Epithelial cell of proximal tubule (primary cell): ENCODE results near the gene CT55. TPM values are rescaled to one million over a fixed set of nuclear protein-coding genes. Genes with fewer than 3 reads are reported as not detected.
A peak's percentile ranks its signal among the peaks of the same experiment; 100 is the strongest.
"Not testable (repeated sequence)": the region's sequence is repeated elsewhere in the genome, so short reads cannot be mapped to it uniquely, and the experiment has no call there.

Experiments used
- DNase-seq: peaks from one replicate; pipeline ENCODE4 v3.0.0-alpha.2; 2011; ENCODE audit warnings: low read depth
- H3K4me3 ChIP-seq: 2 replicates; pipeline ENCODE4 v1.5.1; 2011; ENCODE audit warnings: low read depth, mild to moderate bottlenecking, low read length
- CTCF ChIP-seq: conservative IDR thresholded peaks from 2 replicates; pipeline ENCODE4 v1.5.1; 2012; ENCODE audit warnings: low read depth, mild to moderate bottlenecking, low read length
- total RNA-seq: library from RNA; depleted of rRNA; stranded (reverse); fragments of >200 nt; gene quantifications from 2 replicates; pipeline ENCODE4 v1.2.3, GENCODE V29; 2015

Gene CT55
- total RNA-seq: not detected in 2 replicates

GRCh38 chrX:135170877-135171519 is at the start of gene CT55:
CT55 (minus strand) TSS chrX:135171398; CDS start chrX:135171171, 227 bp downstream.
- no peak within 1 kb of the TSS for H3K4me3 ChIP-seq
- TF ChIP-seq CTCF: no peak
- DNase-seq: no peak

DNA sequence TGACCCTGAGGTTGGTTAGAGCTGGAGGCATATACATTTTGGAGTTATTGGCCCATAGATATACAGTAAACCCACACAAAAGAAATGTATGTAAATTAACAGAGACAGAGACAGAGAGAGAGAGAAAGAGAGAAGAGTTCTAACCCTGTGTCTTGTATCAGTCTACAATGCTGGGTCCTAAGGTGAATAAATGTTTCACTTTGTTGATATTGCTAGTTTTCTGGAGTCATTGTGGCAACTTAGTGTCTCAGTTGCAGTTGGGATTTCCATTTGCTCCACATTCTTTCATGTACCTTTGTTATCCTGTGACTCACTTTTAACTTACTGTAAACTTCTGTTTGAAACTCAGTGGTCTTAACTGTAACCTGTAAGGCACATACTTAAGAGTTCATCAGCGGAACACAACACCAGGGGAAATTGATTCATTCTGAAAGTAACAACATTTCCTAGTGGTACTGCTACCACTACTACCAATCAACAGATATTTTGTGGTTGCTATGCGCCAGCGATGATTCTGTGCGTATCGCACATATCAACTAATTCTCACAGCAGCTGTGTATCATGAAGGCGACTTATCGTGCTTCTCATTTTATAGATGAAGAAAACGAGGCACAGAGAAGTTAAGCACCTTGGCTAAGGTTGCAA is 42.1 kb upstream of the CT55 start:
- TF ChIP-seq CTCF: no peak

DNA sequence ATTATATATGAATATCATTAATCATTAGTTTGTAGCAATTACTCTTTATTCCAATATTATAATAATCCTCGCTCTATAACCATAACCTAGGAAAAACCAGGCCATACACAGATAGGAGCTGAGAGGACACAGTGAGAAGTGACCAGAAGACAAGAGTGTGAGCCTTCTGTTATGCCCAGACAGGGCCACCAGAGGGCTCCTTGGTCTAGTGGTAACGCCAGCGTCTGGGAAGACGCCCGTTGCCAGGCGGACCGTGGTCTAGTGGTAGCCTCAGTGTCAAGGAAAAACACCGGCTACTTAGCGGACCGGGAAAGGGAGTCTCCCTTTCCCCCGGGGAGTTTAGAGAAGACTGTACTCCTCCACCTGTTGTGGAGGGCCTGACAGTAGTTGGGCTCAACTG is 35.2 kb upstream of the CT55 start:
- not testable (repeated sequence) for DNase-seq, H3K4me3 ChIP-seq
- TF ChIP-seq CTCF: peak; percentile 33

More for the DNA sequence above, 42.1 kb upstream of the CT55 start:
- DNase-seq: no peak
- H3K4me3 ChIP-seq: no peak overlapping the region

DNA sequence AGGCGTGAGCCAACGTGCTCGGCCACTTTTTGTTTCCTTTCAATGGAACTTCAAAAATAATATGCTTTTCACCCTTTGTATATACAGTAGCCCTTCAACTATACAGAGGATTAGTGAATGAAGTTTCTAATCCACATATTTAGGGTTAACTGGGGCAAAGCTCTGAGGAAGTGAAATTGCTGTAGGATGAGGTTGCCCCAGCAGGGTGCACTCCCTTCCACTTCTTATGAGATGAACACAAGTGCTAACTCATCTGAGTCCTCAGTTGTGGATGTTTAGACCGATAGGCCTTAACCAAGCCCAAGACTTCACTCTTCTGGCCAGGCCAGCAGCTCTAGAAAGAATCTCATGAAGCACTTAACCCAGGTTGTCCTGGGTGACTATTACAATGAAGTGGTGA is 29.1 kb upstream of the CT55 start:
- TF ChIP-seq CTCF: no peak
- H3K4me3 ChIP-seq: no peak overlapping the region
- no peak for DNase-seq

GRCh38 chrX:135194684-135195083 is 23.5 kb upstream of the CT55 start:
- no peak for TF ChIP-seq CTCF
- no peak for DNase-seq
- no peak overlapping the region for H3K4me3 ChIP-seq

DNA sequence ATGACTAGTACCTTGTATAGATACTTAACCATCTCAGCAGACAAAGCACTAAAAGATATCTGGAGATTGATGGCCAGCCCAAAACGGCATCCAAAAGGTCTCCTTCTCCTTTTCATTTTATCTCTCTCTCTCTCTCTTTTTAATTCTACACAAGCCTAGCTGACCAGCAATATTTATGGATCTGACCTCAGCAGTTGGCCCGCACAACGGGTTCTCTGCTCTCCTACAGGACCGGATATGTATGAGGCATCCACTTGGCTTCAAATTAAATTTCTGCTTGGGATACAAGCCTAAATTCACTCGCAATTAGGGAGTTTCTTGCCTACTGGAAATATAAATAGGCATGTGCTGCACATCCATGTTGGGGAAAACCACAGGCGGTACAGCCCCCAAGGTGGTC is 22.5 kb upstream of the CT55 start:
- no peak overlapping the region for H3K4me3 ChIP-seq
- DNase-seq: no peak
- TF ChIP-seq CTCF: no peak

GRCh38 chrX:135191838-135192237 is 20.6 kb upstream of the CT55 start:
- H3K4me3 ChIP-seq: no peak overlapping the region
- no peak for DNase-seq
- TF ChIP-seq CTCF: no peak
